ENCODE data around the gene LPA. TPM values are rescaled to one million over a fixed set of nuclear protein-coding genes. Genes with fewer than 3 reads are reported as not detected.
"Not testable (repeated sequence)": the region's sequence is repeated elsewhere in the genome, so short reads cannot be mapped to it uniquely, and the experiment has no call there.

The LPA gene
- total RNA-seq, 1 experiment from 2014 or later = not detected

DNA sequence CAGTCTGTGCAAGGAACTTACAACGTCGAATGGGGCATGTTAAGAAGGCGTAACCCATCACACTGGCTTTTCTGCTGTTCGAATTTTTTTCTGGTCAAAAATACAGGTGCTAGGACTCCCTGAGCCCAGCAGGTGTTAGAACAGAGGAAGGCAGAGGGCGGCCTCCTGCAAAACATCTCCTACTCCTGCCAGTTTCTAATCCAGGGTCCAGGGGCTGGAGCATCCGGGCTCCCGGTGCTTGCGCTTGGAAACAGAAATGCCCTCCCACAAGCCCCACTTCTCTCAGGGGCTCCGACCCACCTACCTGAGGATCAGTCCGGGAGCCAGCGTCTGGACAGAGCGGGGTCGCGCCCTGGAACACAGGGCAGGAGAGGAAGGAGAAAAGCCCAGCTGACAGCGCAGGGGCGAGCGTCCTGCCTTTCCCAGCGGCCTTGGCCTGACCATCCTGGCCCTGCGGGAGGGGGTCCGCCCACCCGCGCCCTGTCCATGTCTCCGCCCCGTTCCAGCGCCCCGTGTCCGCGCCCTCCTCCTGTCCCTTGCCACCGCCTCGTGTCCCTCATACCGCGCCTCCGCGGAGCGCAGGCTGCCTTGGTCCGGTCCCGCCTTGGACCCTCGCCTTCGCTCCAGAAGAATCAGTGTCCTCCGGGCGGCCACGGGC is 14.8 kb upstream of the LPA start:
- POLR2A ChIA-PET (ENCODE audit: unreplicated experiment) = no interaction called here
- no peaks in the 10 kb centered on the region for H3F3A ChIP-seq (ENCODE audit: insufficient read depth, low read depth)
- DNase-seq = no peak
- TF ChIP-seq EZH2 (IDR thresholded peaks at IDR 0.05; ENCODE audit: low read depth) = no peak
- TF ChIP-seq, protein P1, sequence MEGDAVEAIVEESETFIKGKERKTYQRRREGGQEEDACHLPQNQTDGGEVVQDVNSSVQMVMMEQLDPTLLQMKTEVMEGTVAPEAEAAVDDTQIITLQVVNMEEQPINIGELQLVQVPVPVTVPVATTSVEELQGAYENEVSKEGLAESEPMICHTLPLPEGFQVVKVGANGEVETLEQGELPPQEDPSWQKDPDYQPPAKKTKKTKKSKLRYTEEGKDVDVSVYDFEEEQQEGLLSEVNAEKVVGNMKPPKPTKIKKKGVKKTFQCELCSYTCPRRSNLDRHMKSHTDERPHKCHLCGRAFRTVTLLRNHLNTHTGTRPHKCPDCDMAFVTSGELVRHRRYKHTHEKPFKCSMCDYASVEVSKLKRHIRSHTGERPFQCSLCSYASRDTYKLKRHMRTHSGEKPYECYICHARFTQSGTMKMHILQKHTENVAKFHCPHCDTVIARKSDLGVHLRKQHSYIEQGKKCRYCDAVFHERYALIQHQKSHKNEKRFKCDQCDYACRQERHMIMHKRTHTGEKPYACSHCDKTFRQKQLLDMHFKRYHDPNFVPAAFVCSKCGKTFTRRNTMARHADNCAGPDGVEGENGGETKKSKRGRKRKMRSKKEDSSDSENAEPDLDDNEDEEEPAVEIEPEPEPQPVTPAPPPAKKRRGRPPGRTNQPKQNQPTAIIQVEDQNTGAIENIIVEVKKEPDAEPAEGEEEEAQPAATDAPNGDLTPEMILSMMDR (conservative IDR thresholded peaks at IDR 0.05) = no peak
- no TSS peak for BruUV-seq (replicated peaks)
- H3K4me1 ChIP-seq (replicated peaks; ENCODE audit: insufficient read depth) = no peaks in the 10 kb centered on the region
- no peaks in the 10 kb centered on the region for H3K36me3 ChIP-seq (ENCODE audit: low read depth)
- no peaks in the 10 kb centered on the region for H4K20me1 ChIP-seq (ENCODE audit: insufficient read depth)
- no peaks in the 10 kb centered on the region for H3K79me2 ChIP-seq (ENCODE audit: low read depth)
- H3K27me3 ChIP-seq (ENCODE audit: insufficient read depth, low read depth) = peaks cover 4% of the 10 kb centered on the region; the same call in 1 of the 2 replicates
- intact Hi-C loops (cut with micrococcal nuclease; ENCODE audit: unreplicated experiment) = no loop called here
- H2AFZ ChIP-seq = no peak overlapping the region
- H3K4me3 ChIP-seq = no peak overlapping the region
- CTCF ChIA-PET = no interaction called here
- H3K9me3 ChIP-seq (ENCODE audit: insufficient read depth, low read depth) = no peaks in the 10 kb centered on the region
- no peaks in the 10 kb centered on the region for H3K9me2 ChIP-seq (ENCODE audit: insufficient read depth)
- H3K4me2 ChIP-seq = no peak overlapping the region
- no peak overlapping the region for H3K27ac ChIP-seq

DNA sequence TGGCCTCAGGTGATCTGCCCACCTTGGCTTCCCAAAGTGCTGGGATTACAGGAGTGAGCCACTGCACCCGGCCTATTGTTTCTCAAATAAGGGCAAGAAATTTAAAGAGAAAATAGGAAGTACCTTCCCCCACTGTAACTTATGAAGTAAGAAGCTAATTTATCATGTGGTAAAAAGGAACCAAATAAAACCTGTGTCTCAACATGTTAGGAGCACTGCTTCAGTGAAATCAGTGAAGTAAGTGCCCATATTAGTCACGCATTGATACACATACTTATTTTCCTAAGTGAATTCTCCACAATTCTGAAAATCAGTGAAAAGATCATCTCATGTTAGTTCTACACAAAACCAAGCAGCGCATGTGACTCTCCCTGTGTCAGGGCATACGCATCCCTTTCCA is 14.2 kb upstream of the LPA start:
- intact Hi-C loops (cut with micrococcal nuclease; ENCODE audit: unreplicated experiment) = no loop called here
- CTCF ChIA-PET = no interaction called here
- no peak for DNase-seq

DNA sequence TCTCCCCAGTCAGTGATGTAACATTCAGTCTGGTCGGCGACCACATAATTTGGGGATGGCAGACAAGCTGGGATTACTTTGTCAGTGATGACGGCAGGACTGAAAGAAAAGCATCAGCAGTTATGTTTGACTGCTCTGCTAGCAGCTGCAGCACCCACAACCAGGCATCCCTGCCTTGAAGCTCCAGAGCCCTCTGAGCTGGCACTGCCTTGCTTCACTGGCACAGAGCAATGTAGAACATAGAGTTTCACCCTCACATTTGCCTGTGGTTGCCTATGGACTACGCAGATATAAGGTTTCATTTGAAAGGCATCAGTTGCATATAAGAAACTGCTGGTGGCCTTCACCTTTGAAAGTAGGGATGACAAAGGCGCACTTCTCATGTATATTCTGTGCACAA is 12.3 kb upstream of the LPA start:
- H3K9me2 ChIP-seq (ENCODE audit: insufficient read depth); H4K20me1 ChIP-seq (ENCODE audit: insufficient read depth); intact Hi-C loops (cut with micrococcal nuclease; ENCODE audit: unreplicated experiment); H3K9me3 ChIP-seq (ENCODE audit: insufficient read depth, low read depth); H3K36me3 ChIP-seq (ENCODE audit: low read depth); H3K4me3 ChIP-seq; H2AFZ ChIP-seq; H3K4me1 ChIP-seq (replicated peaks; ENCODE audit: insufficient read depth); H3K27me3 ChIP-seq (ENCODE audit: insufficient read depth, low read depth); H3K79me2 ChIP-seq (ENCODE audit: low read depth); POLR2A ChIA-PET (ENCODE audit: unreplicated experiment); DNase-seq; H3K4me2 ChIP-seq; H3K27ac ChIP-seq; H3F3A ChIP-seq (ENCODE audit: insufficient read depth, low read depth); CTCF ChIA-PET; BruUV-seq (replicated peaks): not testable (repeated sequence)

More for the DNA sequence above, 14.2 kb upstream of the LPA start:
- no peaks in the 10 kb centered on the region for H3K79me2 ChIP-seq (ENCODE audit: low read depth)
- TF ChIP-seq EZH2 (IDR thresholded peaks at IDR 0.05; ENCODE audit: low read depth) = no peak
- TF ChIP-seq, protein P1 (conservative IDR thresholded peaks at IDR 0.05) = no peak
- no peaks in the 10 kb centered on the region for H3K9me2 ChIP-seq (ENCODE audit: insufficient read depth)
- H3K27ac ChIP-seq = no peak overlapping the region
- no peaks in the 10 kb centered on the region for H3K36me3 ChIP-seq (ENCODE audit: low read depth)
- no peaks in the 10 kb centered on the region for H3K4me1 ChIP-seq (replicated peaks; ENCODE audit: insufficient read depth)
- H3K4me2 ChIP-seq = no peak overlapping the region
- peaks cover 4% of the 10 kb centered on the region; the same call in 1 of the 2 replicates for H3K27me3 ChIP-seq (ENCODE audit: insufficient read depth, low read depth)
- no TSS peak for BruUV-seq (replicated peaks)
- H3F3A ChIP-seq (ENCODE audit: insufficient read depth, low read depth) = no peaks in the 10 kb centered on the region
- no peaks in the 10 kb centered on the region for H4K20me1 ChIP-seq (ENCODE audit: insufficient read depth)
- H2AFZ ChIP-seq = no peak overlapping the region
- no peaks in the 10 kb centered on the region for H3K9me3 ChIP-seq (ENCODE audit: insufficient read depth, low read depth)
- H3K4me3 ChIP-seq = no peak overlapping the region
- POLR2A ChIA-PET (ENCODE audit: unreplicated experiment) = no interaction called here

DNA sequence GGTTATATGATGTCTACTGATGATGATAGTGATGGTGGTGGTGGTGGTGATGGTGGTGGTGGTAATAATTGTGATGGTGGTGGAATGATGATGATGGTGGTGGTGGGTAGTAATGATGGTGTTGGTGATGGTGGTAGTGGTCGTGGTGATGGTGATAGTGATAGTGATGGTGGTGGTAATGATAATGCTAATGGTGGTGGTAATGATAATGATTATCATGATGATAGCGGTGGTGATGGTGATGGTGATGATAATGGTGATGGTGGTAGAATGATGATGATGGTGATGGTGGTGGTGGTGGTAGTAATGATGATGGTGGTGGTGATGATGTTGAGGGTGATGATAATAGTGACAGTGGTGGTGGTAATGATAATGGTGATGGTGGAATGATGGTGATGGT is 4.5 kb upstream of the LPA start:
- Histone ChIP-seq H4K20me1 (ENCODE audit: insufficient read depth) (no peaks in the 10 kb centered on the region), H3K9me3 (ENCODE audit: insufficient read depth, low read depth) (no peaks in the 10 kb centered on the region), H3K9me2 (ENCODE audit: insufficient read depth) (no peaks in the 10 kb centered on the region), H3K36me3 (ENCODE audit: low read depth) (no peaks in the 10 kb centered on the region), H3K4me2 (no peak overlapping the region), H3F3A (ENCODE audit: insufficient read depth, low read depth) (no peaks in the 10 kb centered on the region), H3K27me3 (ENCODE audit: insufficient read depth, low read depth) (no peaks in the 10 kb centered on the region), H3K27ac (no peak overlapping the region), H3K79me2 (ENCODE audit: low read depth) (no peaks in the 10 kb centered on the region), H2AFZ (no peak overlapping the region), H3K4me3 (no peak overlapping the region), H3K4me1 (replicated peaks; ENCODE audit: insufficient read depth) (no peaks in the 10 kb centered on the region)
- CTCF ChIA-PET = no interaction called here
- BruUV-seq (replicated peaks) = no TSS peak
- TF ChIP-seq, protein P1 (conservative IDR thresholded peaks at IDR 0.05) = no peak
- POLR2A ChIA-PET (ENCODE audit: unreplicated experiment) = no interaction called here
- DNase-seq = no peak
- intact Hi-C loops (cut with micrococcal nuclease; ENCODE audit: unreplicated experiment) = no loop called here

All from PC-9 (cell line).